Activated CD4-positive, CD25-positive, alpha-beta regulatory T cell treated with anti-CD3 and anti-CD28 coated beads, Interleukin-2, amount 50 U/mL, for 72 hours (primary cell): ENCODE data around the gene TNIK.

Experiments used
- DNase-seq: peaks from one replicate; pipeline ENCODE4 v3.0.0; 2021

Gene TNIK

DNA sequence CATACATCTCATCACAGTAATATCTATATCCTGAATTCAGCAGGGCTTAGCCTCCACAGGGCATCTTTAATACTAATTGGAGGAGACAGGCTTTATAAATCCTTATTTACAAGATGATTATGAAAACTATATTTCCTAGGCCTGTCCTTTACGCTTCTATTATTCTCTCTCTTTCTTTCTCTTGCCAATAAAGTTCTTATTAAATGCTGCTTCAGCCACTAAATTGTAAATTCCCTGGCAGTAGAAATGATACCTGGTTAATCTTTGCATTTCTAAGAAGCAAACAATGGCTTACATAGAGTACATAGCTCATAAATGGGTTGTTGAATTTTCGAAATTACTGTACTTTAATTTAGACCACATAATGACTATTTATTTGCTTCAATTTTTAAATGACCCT lies 43.5 kb downstream of the TNIK start:
- DNase-seq: no peak

- DNase-seq: no peak
These were observed 44.1 kb downstream of the TNIK start for GRCh38 chr3:171416061-171416460.

GRCh38 chr3:171415070-171415469 lies 45.1 kb downstream of the TNIK start:
- no peak for DNase-seq

DNA sequence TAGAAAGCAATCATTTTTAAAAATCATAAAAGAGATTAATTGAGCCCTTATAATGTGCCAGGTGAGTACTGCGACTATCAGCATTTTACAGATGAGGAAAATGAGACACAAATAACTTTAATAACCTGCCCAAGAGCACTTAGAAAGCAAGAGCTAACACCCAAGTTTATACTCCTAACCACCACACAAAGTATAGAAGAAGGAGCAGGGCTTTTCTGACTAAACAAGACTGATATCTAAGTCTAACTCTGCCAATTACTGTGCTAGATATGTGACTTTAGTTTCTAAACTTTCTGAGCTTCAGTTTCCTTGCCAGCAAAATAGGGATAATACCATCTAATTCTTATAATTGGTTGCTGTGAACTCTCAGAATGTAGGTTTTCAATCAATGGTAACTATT lies 47.7 kb downstream of the TNIK start:
- DNase-seq: no peak

GRCh38 chr3:171412054-171412453 lies 48.2 kb downstream of the TNIK start:
- DNase-seq: no peak

- DNase-seq: no peak
These were observed 50.0 kb downstream of the TNIK start for GRCh38 chr3:171410186-171410585.

DNA sequence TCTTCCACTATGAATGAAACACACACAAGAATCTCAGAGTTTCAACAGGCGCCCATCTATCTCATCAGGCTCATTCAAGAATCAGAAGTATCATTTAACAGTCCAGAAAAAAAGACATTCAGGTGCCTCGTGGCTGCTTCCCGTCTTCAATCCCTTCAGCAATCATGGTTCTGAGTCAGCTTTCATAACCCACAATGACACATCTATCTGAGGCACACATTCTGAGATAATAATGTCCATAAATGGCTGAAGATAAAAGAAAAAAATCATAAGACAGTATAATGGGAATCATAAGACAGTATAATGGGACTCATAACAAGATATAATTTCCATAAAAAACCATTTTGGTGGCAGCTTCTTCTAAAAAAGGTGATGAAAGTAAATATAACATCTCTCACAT lies 52.4 kb downstream of the TNIK start:
- DNase-seq: no peak

GRCh38 chr3:171404376-171404967 lies 55.7 kb downstream of the TNIK start:
- no peak for DNase-seq

DNA sequence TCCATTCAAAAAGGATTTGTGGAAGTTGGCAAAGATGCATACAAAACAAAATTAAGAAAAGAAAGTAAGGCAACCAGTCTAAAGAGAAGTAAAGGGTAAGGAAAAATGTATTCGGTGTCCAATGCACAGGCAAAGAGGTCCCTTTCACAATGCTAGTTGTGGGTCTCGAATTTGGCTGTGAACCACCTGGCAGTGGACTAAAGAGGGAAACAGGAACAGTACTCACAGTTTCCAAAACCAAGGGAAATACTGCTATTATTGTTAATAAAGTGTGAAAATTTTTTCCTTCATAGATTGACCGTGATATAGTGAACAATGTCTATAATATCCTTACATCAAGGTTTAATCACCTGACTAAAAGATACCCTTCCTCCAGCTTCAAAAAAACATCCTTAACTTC lies 57.9 kb downstream of the TNIK start:
- DNase-seq: no peak

DNA sequence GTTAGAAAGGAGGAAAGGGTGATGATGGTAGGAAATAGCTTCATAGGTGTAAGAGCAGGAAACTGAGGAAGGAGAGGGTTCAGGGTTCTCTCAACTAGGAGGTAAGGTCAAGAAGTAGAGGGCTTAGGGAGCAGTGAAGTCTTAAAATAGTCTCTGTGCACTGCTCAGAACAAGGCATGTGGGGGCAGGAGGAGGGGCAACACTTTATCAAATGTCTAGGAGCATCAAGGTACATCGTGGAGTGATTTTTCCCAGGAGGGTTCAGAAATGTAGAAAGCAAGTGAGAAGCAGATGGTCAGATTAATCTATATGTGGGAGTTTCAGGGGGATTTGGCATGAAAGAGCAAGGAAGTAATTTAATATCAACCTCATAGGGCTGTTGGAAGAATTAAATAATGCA lies 58.8 kb downstream of the TNIK start:
- no peak for DNase-seq

DNA sequence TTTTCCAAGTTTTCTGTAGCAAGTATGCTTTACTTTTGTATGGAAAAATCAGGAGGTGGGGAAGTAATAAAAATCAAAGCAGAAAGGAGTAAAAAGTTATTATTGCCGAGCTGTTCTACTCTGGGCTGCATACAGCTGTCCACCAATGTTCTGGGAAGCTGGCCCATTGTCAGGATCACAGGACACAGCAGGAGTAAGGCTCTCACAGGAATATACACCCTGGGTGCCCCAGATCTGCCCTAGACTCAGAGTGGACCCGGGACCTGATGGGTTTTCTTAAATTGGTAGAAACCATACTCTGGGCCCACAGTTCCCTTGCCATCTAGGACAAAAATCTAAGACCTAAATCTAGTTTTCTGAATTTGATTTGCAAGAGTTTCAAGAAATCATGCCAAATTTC lies 60.4 kb downstream of the TNIK start:
- DNase-seq: no peak

- DNase-seq: no peak
These were observed 61.9 kb downstream of the TNIK start for GRCh38 chr3:171398343-171398742.

- no peak for DNase-seq
These were observed 63.1 kb downstream of the TNIK start for GRCh38 chr3:171397089-171397488.

- DNase-seq: no peak
These were observed 64.2 kb downstream of the TNIK start for GRCh38 chr3:171396048-171396447.

GRCh38 chr3:171393032-171393744 lies 67.0 kb downstream of the TNIK start:
- no peak for DNase-seq

- no peak for DNase-seq
These were observed 68.8 kb downstream of the TNIK start for GRCh38 chr3:171391432-171391831.

- no peak for DNase-seq
These were observed 69.9 kb downstream of the TNIK start for GRCh38 chr3:171390051-171390941.

DNA sequence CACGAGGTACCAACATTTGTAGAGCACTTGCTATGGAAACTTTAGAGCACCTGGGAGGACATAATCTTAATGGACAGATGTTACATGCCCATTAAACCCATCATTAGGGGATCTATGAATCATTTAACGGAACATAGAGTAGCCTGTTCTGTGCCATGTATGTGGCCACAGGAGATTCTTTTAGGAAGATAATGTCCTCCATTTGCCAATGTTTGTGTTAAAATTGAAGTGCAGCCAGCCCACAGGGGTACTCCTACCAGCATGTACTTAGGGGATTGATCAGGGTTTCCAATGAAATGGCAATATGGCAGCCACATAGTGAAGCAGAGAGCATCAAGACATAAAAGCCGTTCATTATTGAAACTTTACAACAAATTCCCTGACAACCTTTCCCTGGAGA lies 70.7 kb downstream of the TNIK start:
- DNase-seq: no peak

GRCh38 chr3:171388527-171388926 lies 71.7 kb downstream of the TNIK start:
- DNase-seq: no peak

DNA sequence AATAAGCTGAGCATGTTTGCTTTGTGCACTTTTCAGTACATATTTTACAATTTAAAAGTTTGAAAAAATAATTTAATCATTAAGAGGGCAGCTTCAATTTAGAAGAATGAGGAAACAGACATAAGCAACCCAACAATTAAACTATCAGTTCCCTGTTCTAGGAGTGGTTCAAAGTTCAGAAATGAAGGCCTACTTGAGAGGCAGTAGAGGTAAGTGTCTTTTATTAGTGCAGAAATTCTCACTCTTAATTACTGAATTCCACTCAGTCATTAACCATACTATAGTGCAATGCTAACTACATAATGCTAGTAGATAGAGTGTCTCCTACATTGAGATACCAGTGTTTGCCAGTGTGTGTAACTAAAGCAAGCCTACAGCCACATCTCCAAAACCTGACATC lies 73.1 kb downstream of the TNIK start:
- DNase-seq: no peak

- DNase-seq: no peak
These were observed 75.1 kb downstream of the TNIK start for GRCh38 chr3:171385086-171385485.

- no peak for DNase-seq
These were observed 75.9 kb downstream of the TNIK start for GRCh38 chr3:171384101-171384891.
